Measurements from ENCODE around the gene TTC17.
A peak's percentile ranks its signal among the peaks of the same experiment; 100 is the strongest.
"Not testable (repeated sequence)": the region's sequence is repeated elsewhere in the genome, so short reads cannot be mapped to it uniquely, and the experiment has no call there.

TTC17 gene

GRCh38 chr11:43358801-43359421, at the start of gene TTC17:
TTC17 (plus strand) TSS chr11:43358920; CDS start chr11:43358955, 35 bp downstream.
- peak; percentile 90 for DNase-seq

- peak; percentile 94 for DNase-seq
Observed at GRCh38 chr11:43311791-43312607, 46.7 kb upstream of the TTC17 start, which contains the start of gene API5. API5 (plus strand) TSS chr11:43311996; CDS start chr11:43312128, 132 bp downstream.

GRCh38 chr11:43315966-43316365, 42.8 kb upstream of the TTC17 start:
- no peak for DNase-seq

- no peak for DNase-seq
Observed at GRCh38 chr11:43316451-43316850, 42.3 kb upstream of the TTC17 start.

- DNase-seq: no peak
Observed at GRCh38 chr11:43327987-43328386, 30.7 kb upstream of the TTC17 start.

- no peak for DNase-seq
Observed at GRCh38 chr11:43328482-43328881, 30.2 kb upstream of the TTC17 start.

- no peak for DNase-seq
Observed at GRCh38 chr11:43341159-43341558, 17.6 kb upstream of the TTC17 start.

GRCh38 chr11:43351426-43351825, 7.3 kb upstream of the TTC17 start:
- DNase-seq: not testable (repeated sequence)

GRCh38 chr11:43354311-43354710, 4.4 kb upstream of the TTC17 start:
- DNase-seq: no peak

GRCh38 chr11:43356336-43356735, 2.4 kb upstream of the TTC17 start:
- no peak for DNase-seq

- no peak for DNase-seq
Observed at GRCh38 chr11:43358279-43358800, 380 bp upstream of the TTC17 start.

GRCh38 chr11:43359422-43359818, 700 bp downstream of the TTC17 start:
- DNase-seq: no peak

GRCh38 chr11:43360361-43361032, 1.8 kb downstream of the TTC17 start:
- DNase-seq: no peak

- DNase-seq: no peak
Observed at GRCh38 chr11:43366677-43367076, 8.0 kb downstream of the TTC17 start.

GRCh38 chr11:43367382-43368178, 8.9 kb downstream of the TTC17 start:
- DNase-seq: no peak

GRCh38 chr11:43376065-43376464, 17.3 kb downstream of the TTC17 start:
- DNase-seq: no peak

GRCh38 chr11:43376594-43376993, 17.9 kb downstream of the TTC17 start:
- DNase-seq: no peak

GRCh38 chr11:43377389-43377788, 18.7 kb downstream of the TTC17 start:
- DNase-seq: no peak

- no peak for DNase-seq
Observed at GRCh38 chr11:43378897-43379296, 20.2 kb downstream of the TTC17 start.

GRCh38 chr11:43381802-43382201, 23.1 kb downstream of the TTC17 start:
- DNase-seq: no peak

GRCh38 chr11:43382614-43383013, 23.9 kb downstream of the TTC17 start:
- no peak for DNase-seq

GRCh38 chr11:43384393-43384792, 25.7 kb downstream of the TTC17 start:
- DNase-seq: no peak

- no peak for DNase-seq
Observed at GRCh38 chr11:43392713-43393112, 34.0 kb downstream of the TTC17 start.
